NCI-H1930 (cell line): ENCODE measurements around the gene TMEM132D.

Experiments
- DNase-seq, 2 experiments: peaks; one replicate each; lab custom pipeline; 2025; lab: John Stamatoyannopoulos, UW

TMEM132D gene

GRCh38 chr12:129825316-129825715 is 78.5 kb downstream of the TMEM132D start:
- DNase-seq = no peak

- no peak for DNase-seq
Measured at GRCh38 chr12:129821964-129822363, 81.9 kb downstream of the TMEM132D start.

GRCh38 chr12:129819391-129819790 is 84.4 kb downstream of the TMEM132D start:
- DNase-seq = no peak

GRCh38 chr12:129815846-129816245 is 88.0 kb downstream of the TMEM132D start:
- no peak for DNase-seq

GRCh38 chr12:129811963-129812362 is 91.9 kb downstream of the TMEM132D start:
- DNase-seq = no peak

GRCh38 chr12:129807136-129807535 is 96.7 kb downstream of the TMEM132D start:
- no peak for DNase-seq

- no peak for DNase-seq
Measured at GRCh38 chr12:129791396-129791795, 112.4 kb downstream of the TMEM132D start.

- DNase-seq = no peak
Measured at GRCh38 chr12:129790930-129791329, 112.9 kb downstream of the TMEM132D start.

GRCh38 chr12:129790331-129790730 is 113.5 kb downstream of the TMEM132D start:
- no peak for DNase-seq

GRCh38 chr12:129789921-129790320 is 113.9 kb downstream of the TMEM132D start:
- no peak for DNase-seq

GRCh38 chr12:129788506-129789084 is 115.2 kb downstream of the TMEM132D start:
- no peak for DNase-seq

- no peak for DNase-seq
Measured at GRCh38 chr12:129779989-129780388, 123.8 kb downstream of the TMEM132D start.

GRCh38 chr12:129779033-129779432 is 124.8 kb downstream of the TMEM132D start:
- DNase-seq = no peak

GRCh38 chr12:129776977-129777667 is 126.7 kb downstream of the TMEM132D start:
- no peak for DNase-seq

GRCh38 chr12:129772501-129773493 is 131.0 kb downstream of the TMEM132D start:
- no peak for DNase-seq

GRCh38 chr12:129771238-129771637 is 132.6 kb downstream of the TMEM132D start:
- DNase-seq = no peak

- no peak for DNase-seq
Measured at GRCh38 chr12:129765719-129766118, 138.1 kb downstream of the TMEM132D start.

- no peak for DNase-seq
Measured at GRCh38 chr12:129762436-129762835, 141.4 kb downstream of the TMEM132D start.

- no peak for DNase-seq
Measured at GRCh38 chr12:129753586-129753985, 150.2 kb downstream of the TMEM132D start.

GRCh38 chr12:129750421-129750820 is 153.4 kb downstream of the TMEM132D start:
- DNase-seq = no peak

GRCh38 chr12:129746318-129746717 is 157.5 kb downstream of the TMEM132D start:
- DNase-seq = no peak

- DNase-seq = no peak
Measured at GRCh38 chr12:129729170-129729569, 174.7 kb downstream of the TMEM132D start.

- no peak for DNase-seq
Measured at GRCh38 chr12:129727100-129727499, 176.7 kb downstream of the TMEM132D start.
